Measurements from ENCODE around the gene MESP1.

Gene MESP1

GRCh38 chr15:89787944-89788343 lies 36.9 kb upstream of the MESP1 start:
- no peak overlapping the region for H3K27ac ChIP-seq (replicated peaks)
- no peak overlapping the region for H3K4me3 ChIP-seq (replicated peaks; ENCODE audit: insufficient read depth, low read length)
- DNase-seq (ENCODE audit: low read depth in 1 of 2, low spot score in 1 of 2) = no peak
- TF ChIP-seq POLR2AphosphoS5 (IDR thresholded peaks at IDR 0.05; ENCODE audit: low read depth) = no peak
- TF ChIP-seq REST (IDR thresholded peaks at IDR 0.05; ENCODE audit: insufficient replicate concordance, low read depth) = no peak
- TF ChIP-seq GABPA (IDR thresholded peaks at IDR 0.05; ENCODE audit: low read depth) = no peak
- TF ChIP-seq CTCF (IDR thresholded peaks at IDR 0.05; ENCODE audit: insufficient read depth, low read length) = no peak
- no peak for TF ChIP-seq SPI1 (IDR thresholded peaks at IDR 0.05; ENCODE audit: borderline replicate concordance, low read depth)
- no peaks in the 10 kb centered on the region for H3K27me3 ChIP-seq (ENCODE audit: insufficient read depth, poor library complexity, severe bottlenecking)

- H3K27me3 ChIP-seq (ENCODE audit: insufficient read depth, poor library complexity, severe bottlenecking) = no peaks in the 10 kb centered on the region
- DNase-seq (ENCODE audit: low read depth in 1 of 2, low spot score in 1 of 2) = no peak
- H3K4me3 ChIP-seq (replicated peaks; ENCODE audit: insufficient read depth, low read length) = no peak overlapping the region
- TF ChIP-seq SPI1 (IDR thresholded peaks at IDR 0.05; ENCODE audit: borderline replicate concordance, low read depth) (no peak), CTCF (IDR thresholded peaks at IDR 0.05; ENCODE audit: insufficient read depth, low read length) (no peak), POLR2AphosphoS5 (IDR thresholded peaks at IDR 0.05; ENCODE audit: low read depth) (no peak), REST (IDR thresholded peaks at IDR 0.05; ENCODE audit: insufficient replicate concordance, low read depth) (no peak), GABPA (IDR thresholded peaks at IDR 0.05; ENCODE audit: low read depth) (no peak)
- no peak overlapping the region for H3K27ac ChIP-seq (replicated peaks)
Measured at GRCh38 chr15:89785774-89786140, 34.7 kb upstream of the MESP1 start.

- Histone ChIP-seq H3K27me3 (ENCODE audit: insufficient read depth, poor library complexity, severe bottlenecking) (no peaks in the 10 kb centered on the region), H3K27ac (replicated peaks) (no peak overlapping the region), H3K4me3 (replicated peaks; ENCODE audit: insufficient read depth, low read length) (no peak overlapping the region)
- TF ChIP-seq GABPA (IDR thresholded peaks at IDR 0.05; ENCODE audit: low read depth) = no peak
- no peak for DNase-seq (ENCODE audit: low read depth in 1 of 2, low spot score in 1 of 2)
Measured at GRCh38 chr15:89785064-89785773, 34.2 kb upstream of the MESP1 start.

- H3K4me3 ChIP-seq (replicated peaks; ENCODE audit: insufficient read depth, low read length) = no peak overlapping the region
- H3K27me3 ChIP-seq (ENCODE audit: insufficient read depth, poor library complexity, severe bottlenecking) = no peaks in the 10 kb centered on the region
- DNase-seq (ENCODE audit: low read depth in 1 of 2, low spot score in 1 of 2) = no peak
- TF ChIP-seq GABPA (IDR thresholded peaks at IDR 0.05; ENCODE audit: low read depth) (no peak), REST (IDR thresholded peaks at IDR 0.05; ENCODE audit: insufficient replicate concordance, low read depth) (no peak), SPI1 (IDR thresholded peaks at IDR 0.05; ENCODE audit: borderline replicate concordance, low read depth) (no peak)
- H3K27ac ChIP-seq (replicated peaks) = no peak overlapping the region
Measured at GRCh38 chr15:89784686-89784960, 33.6 kb upstream of the MESP1 start.
